Measurements from ENCODE around the gene SERPINE1. TPM values are rescaled to one million over a fixed set of nuclear protein-coding genes. Genes with fewer than 3 reads are reported as not detected.

SERPINE1 gene
- total and polyA plus RNA-seq, 2 experiments from 2014 or later = 0.97 to 1.2 TPM

- H3K27ac Mint-ChIP-seq = no peak overlapping the region
Measured at GRCh38 chr7:101185258-101185839, 58.4 kb downstream of the SERPINE1 start.

More at GRCh38 chr7:101185258-101185839, 58.4 kb downstream of the SERPINE1 start:
- TF ChIP-seq ZNF331 (CRISPR knock-in tag; IDR thresholded peaks at IDR 0.05; ENCODE audit: low read depth) (no peak), EZH2 (IDR thresholded peaks at IDR 0.05; ENCODE audit: low read depth, unreplicated experiment) (no peak), NANOG (IDR thresholded peaks at IDR 0.05; ENCODE audit: borderline replicate concordance) (no peak), REST (IDR thresholded peaks at IDR 0.05; ENCODE audit: unreplicated experiment) (no peak), EZH2phosphoT487 (IDR thresholded peaks at IDR 0.05; ENCODE audit: unreplicated experiment) (no peak), POLR2AphosphoS5 (IDR thresholded peaks at IDR 0.05; ENCODE audit: low read depth) (no peak), CTCF (conservative IDR thresholded peaks at IDR 0.05; ENCODE audit: low read depth in 2 of 2) (no peak), ZNF114 (CRISPR knock-in tag; IDR thresholded peaks at IDR 0.05) (no peak), STAT1 (IDR thresholded peaks at IDR 0.05; ENCODE audit: unreplicated experiment) (no peak), ZNF462 (CRISPR knock-in tag; IDR thresholded peaks at IDR 0.05) (no peak), CREB1 (CRISPR knock-in tag; IDR thresholded peaks at IDR 0.05; ENCODE audit: low read depth) (no peak), JUNB (IDR thresholded peaks at IDR 0.05; ENCODE audit: unreplicated experiment) (no peak)
- TF ChIP-seq, protein P1, sequence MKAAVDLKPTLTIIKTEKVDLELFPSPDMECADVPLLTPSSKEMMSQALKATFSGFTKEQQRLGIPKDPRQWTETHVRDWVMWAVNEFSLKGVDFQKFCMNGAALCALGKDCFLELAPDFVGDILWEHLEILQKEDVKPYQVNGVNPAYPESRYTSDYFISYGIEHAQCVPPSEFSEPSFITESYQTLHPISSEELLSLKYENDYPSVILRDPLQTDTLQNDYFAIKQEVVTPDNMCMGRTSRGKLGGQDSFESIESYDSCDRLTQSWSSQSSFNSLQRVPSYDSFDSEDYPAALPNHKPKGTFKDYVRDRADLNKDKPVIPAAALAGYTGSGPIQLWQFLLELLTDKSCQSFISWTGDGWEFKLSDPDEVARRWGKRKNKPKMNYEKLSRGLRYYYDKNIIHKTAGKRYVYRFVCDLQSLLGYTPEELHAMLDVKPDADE (IDR thresholded peaks at IDR 0.05) = no peak
- no peak for ATAC-seq
- Mint-ChIP-seq H3K9me3 (no peaks in the 10 kb centered on the region), H3K4me1 (peaks cover 11% of the 10 kb centered on the region), H3K27me3 (ENCODE audit: insufficient read depth, low read depth, poor library complexity) (peaks cover 18% of the 10 kb centered on the region), H3K36me3 (ENCODE audit: low read depth) (no peaks in the 10 kb centered on the region), H3K4me3 (no peak overlapping the region)
- H3K36me3 ChIP-seq (ENCODE audit: insufficient read depth) = no peaks in the 10 kb centered on the region
- no peak overlapping the region for H3K4me2 ChIP-seq
- peaks cover 10% of the 10 kb centered on the region; the same call in 1 of the 2 replicates for H3F3A ChIP-seq (replicated peaks; ENCODE audit: low read depth)
- no peak overlapping the region for H2AFZ ChIP-seq
- H4K20me1 ChIP-seq (replicated peaks; ENCODE audit: insufficient read depth) = no peaks in the 10 kb centered on the region
- DNase-seq (ENCODE audit: low spot score) = no peak
- H3K9me2 ChIP-seq (ENCODE audit: insufficient read depth) = no peaks in the 10 kb centered on the region
- no peak overlapping the region for H3K27ac ChIP-seq (ENCODE audit: low read depth)
- no peaks in the 10 kb centered on the region; the same call in 1 of the 2 replicates for H3K4me1 ChIP-seq (ENCODE audit: insufficient read depth)
- no peak overlapping the region for H3K4me3 ChIP-seq
- peaks cover 13% of the 10 kb centered on the region for H3K27me3 ChIP-seq (ENCODE audit: insufficient read depth)
- H3K79me2 ChIP-seq (replicated peaks; ENCODE audit: insufficient read depth) = no peaks in the 10 kb centered on the region

Data from GM23338 (cell line).